GM12878 (cell line): ENCODE measurements around the gene MUC21.

Source experiments
- BRCA1 ChIP-seq: IDR thresholded peaks from 2 replicates; pipeline ENCODE4 v1.6.1; 2011; ENCODE audit warnings: low read depth, low read length, improper control_type of control experiment
- DPF2 ChIP-seq: fragments of 450-650 bp; IDR thresholded peaks from 2 replicates; pipeline ENCODE4 v1.6.1; 2017; ENCODE audit warnings: mild to moderate bottlenecking
- EP300 ChIP-seq, 2 experiments: fragments of 150-350 bp in 1 of 2; IDR thresholded peaks; 2 replicates each; pipeline ENCODE4 v1.6.1; 2011 to 2012; ENCODE audit warnings: low read depth in 2 of 2, low read length in 2 of 2, borderline replicate concordance in 1 of 2, improper control_type of control experiment in 1 of 2, inconsistent platforms in 1 of 2; ENCODE audit not compliant: control insufficient read depth in 1 of 2
- NRF1 ChIP-seq: conservative IDR thresholded peaks from 2 replicates; pipeline ENCODE4 v1.6.1; 2011; ENCODE audit warnings: mild to moderate bottlenecking, low read depth, low read length, improper control_type of control experiment
- POLR2A ChIP-seq: IDR thresholded peaks from 2 replicates; pipeline ENCODE4 v1.6.1; 2011; ENCODE audit warnings: low read depth, mild to moderate bottlenecking, low read length
- POLR2AphosphoS5 ChIP-seq: IDR thresholded peaks from 2 replicates; pipeline ENCODE4 v1.6.1; 2011; ENCODE audit warnings: mild to moderate bottlenecking, low read length, inconsistent platforms
- SP1 ChIP-seq: IDR thresholded peaks from one replicate; pipeline ENCODE4 v1.6.1; 2011; ENCODE audit warnings: low read depth, low read length
- STAT1 ChIP-seq: fragments of 450-650 bp; conservative IDR thresholded peaks from 2 replicates; pipeline ENCODE4 v1.6.1; 2014; ENCODE audit warnings: antibody characterized with exemption, mild to moderate bottlenecking
- TBL1XR1 ChIP-seq: IDR thresholded peaks from 2 replicates; pipeline ENCODE4 v1.6.1; 2012; ENCODE audit warnings: low read depth, low read length, improper control_type of control experiment
- ZZZ3 ChIP-seq: IDR thresholded peaks from 2 replicates; pipeline ENCODE4 v1.6.1; 2011; ENCODE audit warnings: low read depth; ENCODE audit not compliant: control insufficient read depth, insufficient read length
- TF ChIP-seq, protein P1 (sequence below), 3 experiments: IDR thresholded peaks in 2 of 3; conservative IDR thresholded peaks in 1 of 3; 2 replicates each; pipeline ENCODE4 v1.5.1; 2011; ENCODE audit warnings: low read depth in 3 of 3, low read length in 3 of 3, mild to moderate bottlenecking in 3 of 3, control low read depth in 2 of 3, moderate library complexity in 2 of 3, inconsistent platforms in 1 of 3, mixed read lengths in 1 of 3; ENCODE audit not compliant: control insufficient read depth in 2 of 3, insufficient read depth in 1 of 3; ENCODE audit errors: extremely low read depth in 1 of 3
- TF ChIP-seq, protein P2 (sequence below): IDR thresholded peaks from 2 replicates; pipeline ENCODE4 v1.6.1; 2012; ENCODE audit warnings: low read depth, low read length, improper control_type of control experiment

DNA sequence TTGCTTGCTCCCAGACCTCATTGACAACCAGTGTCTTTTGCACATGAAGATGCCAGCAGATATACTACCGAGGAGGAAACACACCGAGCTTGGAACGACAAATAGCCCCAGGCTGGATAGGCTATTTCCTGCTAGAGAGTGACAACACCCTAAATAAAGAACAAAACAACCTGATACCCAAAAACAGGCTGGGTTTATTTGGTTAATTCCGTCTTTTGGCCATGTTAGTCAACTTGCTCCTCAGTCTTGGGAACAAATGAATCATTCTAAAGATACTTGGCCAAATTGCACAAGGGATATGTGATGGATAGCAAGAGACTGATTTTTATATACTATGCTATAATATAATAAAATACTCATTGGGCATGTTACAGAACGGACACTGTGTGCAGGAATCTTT lies 15.3 kb downstream of the MUC21 start:
- TF ChIP-seq, protein P1, sequence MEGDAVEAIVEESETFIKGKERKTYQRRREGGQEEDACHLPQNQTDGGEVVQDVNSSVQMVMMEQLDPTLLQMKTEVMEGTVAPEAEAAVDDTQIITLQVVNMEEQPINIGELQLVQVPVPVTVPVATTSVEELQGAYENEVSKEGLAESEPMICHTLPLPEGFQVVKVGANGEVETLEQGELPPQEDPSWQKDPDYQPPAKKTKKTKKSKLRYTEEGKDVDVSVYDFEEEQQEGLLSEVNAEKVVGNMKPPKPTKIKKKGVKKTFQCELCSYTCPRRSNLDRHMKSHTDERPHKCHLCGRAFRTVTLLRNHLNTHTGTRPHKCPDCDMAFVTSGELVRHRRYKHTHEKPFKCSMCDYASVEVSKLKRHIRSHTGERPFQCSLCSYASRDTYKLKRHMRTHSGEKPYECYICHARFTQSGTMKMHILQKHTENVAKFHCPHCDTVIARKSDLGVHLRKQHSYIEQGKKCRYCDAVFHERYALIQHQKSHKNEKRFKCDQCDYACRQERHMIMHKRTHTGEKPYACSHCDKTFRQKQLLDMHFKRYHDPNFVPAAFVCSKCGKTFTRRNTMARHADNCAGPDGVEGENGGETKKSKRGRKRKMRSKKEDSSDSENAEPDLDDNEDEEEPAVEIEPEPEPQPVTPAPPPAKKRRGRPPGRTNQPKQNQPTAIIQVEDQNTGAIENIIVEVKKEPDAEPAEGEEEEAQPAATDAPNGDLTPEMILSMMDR (IDR thresholded peaks at IDR 0.05 in 2 of 3, conservative IDR thresholded peaks at IDR 0.05 in 1 of 3; ENCODE audit: control insufficient read depth in 2 of 3, extremely low read depth in 1 of 3, insufficient read depth in 1 of 3, low read depth in 3 of 3, low read length in 3 of 3): no peak
- TF ChIP-seq, protein P2, sequence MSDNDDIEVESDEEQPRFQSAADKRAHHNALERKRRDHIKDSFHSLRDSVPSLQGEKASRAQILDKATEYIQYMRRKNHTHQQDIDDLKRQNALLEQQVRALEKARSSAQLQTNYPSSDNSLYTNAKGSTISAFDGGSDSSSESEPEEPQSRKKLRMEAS: no peak
- TF ChIP-seq POLR2A (no peak), TBL1XR1 (no peak), STAT1 (no peak), SP1 (no peak), EP300 (IDR thresholded peaks at IDR 0.05; ENCODE audit: borderline replicate concordance in 1 of 2, control insufficient read depth in 1 of 2, low read depth in 2 of 2, low read length in 2 of 2) (no peak), BRCA1 (no peak), NRF1 (no peak), ZZZ3 (no peak), DPF2 (no peak), POLR2AphosphoS5 (no peak)
